Activated CD8-positive, alpha-beta memory T cell treated with anti-CD3 and anti-CD28 coated beads for 36 hours (primary cell): ENCODE data around the gene HELZ2. TPM values are rescaled to one million over a fixed set of nuclear protein-coding genes. Genes with fewer than 3 reads are reported as not detected.

Experiments used
- CTCF ChIA-PET: fragments of 350-600 bp; sonication (Branson Sonifier 250); formaldehyde crosslinking; loops from one replicate; lab custom pipeline; 2021; ENCODE audit warnings: antibody characterized with exemption; lab: Charles Lee
- POLR2A ChIA-PET: fragments of 350-600 bp; sonication (Branson Sonifier 250); formaldehyde crosslinking; loops from one replicate; lab custom pipeline; 2021; ENCODE audit warnings: antibody characterized with exemption; lab: Charles Lee
- total RNA-seq, 2 experiments: library from RNA; stranded (reverse); gene quantifications; one replicate each; pipeline ENCODE4 v1.2.3, GENCODE V29; 2021

Gene HELZ2
- total RNA-seq, 2 experiments from 2014 or later, result 4.8 TPM

DNA sequence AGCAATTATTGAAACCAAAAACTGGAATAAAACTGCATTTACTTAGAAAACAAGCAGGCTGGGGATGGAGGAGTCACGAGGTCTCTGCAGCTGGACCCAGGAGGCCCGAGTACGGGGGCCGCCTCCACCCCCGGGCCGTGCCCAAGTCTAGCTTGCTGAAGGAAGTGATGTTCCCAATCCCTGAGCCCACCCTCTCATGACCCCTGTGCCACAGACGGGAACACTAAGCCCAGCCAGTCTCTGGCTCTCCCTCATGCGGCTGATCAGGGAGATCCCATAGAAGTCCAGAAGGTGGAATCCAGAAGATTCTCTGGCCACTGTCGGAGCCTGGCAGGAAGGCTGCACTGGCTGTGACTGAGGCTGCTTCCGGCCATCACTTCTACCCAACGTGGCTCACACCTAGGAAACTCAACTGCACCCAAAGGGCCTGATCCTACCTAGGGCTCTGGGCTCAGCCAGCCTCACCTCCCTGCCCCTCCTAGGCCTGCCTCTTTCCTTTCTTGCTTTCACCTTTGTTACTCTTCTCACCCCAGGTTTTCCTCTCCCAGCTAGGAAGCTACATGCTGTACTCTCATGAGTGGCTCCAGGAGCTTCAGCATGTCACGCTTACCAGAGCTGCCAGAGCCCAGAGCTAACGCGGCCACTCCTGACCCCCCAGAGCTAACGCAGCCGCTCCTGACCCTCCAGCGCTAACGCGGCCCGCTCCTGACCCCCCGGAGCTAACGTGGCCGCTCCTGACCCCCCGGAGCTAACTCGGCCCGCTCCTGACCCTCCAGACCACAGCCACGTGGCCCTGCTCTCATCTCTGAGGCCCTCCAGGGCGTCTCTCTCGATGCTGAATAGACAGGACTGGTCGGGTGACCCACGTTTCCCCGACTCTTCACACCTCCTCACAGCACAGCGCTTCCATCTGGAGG lies 24.7 kb upstream of the HELZ2 start:
- ChIA-PET CTCF (interaction anchor here (1.3 kb wide), 1 partner anchor 37 kb away, joined by 4 read pairs; no protein-coding TSS in a partner anchor), POLR2A (no interaction called here)

DNA sequence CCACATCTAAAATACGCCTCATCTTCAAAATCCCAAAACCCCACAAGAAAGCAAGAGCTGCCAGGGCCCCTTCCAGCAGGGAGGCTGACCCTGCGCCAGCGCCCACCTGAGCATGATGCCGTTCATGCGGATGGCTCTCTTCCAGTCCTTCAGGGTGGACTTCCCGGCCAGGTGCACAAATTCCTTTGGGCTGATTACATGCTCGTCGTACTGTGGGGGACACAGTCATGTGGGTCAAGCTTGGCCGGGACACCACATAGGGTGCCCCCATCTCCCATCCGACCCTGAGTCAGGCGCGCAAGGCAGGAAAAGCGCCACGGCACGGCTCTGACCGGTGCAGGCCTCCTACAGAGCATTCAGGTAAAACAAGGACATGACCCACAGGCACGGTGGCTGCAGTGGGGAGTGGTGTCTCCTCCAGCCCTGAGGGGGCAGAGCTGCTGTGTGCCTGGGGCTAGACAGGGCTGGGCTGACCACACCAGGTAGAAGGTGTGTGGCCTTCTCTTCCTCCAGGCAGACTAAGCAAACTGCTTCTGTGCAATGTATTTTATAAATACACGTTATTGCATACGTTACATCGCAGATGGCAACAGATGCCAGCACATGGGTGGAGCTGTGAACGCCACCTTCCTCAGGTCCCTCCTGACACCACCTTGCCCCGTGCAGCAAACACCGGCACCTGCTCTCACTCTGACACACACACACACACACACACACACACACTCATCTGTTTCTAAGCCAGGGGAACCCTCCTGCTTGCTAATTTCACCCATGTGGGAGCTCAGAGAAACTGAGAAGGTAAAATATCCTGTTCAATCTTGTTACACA lies 23.8 kb upstream of the HELZ2 start:
- POLR2A ChIA-PET, result interaction anchor here (0.5 kb wide), 1 partner anchor 36 kb away, joined by 4 read pairs; no protein-coding TSS in a partner anchor

DNA sequence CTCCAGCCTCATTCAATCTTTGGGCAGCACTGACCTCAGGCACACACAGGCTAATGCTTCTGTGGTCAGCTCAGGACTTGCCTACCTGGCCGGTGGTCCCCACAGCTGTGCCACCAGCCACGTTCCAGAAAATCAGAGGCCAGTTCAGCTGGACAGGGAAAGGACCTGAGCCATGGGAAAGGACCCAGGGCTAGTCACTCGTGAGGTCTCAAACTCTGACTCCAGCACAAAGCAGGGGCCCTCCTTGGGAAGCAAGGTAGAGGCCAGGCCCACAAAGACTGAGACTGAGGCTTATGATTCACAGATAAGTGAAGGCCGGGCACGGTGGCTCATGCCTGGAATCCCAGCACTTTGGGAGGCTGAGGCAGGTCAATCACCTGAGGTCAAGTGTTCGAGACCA lies 22.4 kb upstream of the HELZ2 start:
- ChIA-PET CTCF (no interaction called here), POLR2A (no interaction called here)

More for the DNA sequence above, 23.8 kb upstream of the HELZ2 start:
- CTCF ChIA-PET, result no interaction called here

DNA sequence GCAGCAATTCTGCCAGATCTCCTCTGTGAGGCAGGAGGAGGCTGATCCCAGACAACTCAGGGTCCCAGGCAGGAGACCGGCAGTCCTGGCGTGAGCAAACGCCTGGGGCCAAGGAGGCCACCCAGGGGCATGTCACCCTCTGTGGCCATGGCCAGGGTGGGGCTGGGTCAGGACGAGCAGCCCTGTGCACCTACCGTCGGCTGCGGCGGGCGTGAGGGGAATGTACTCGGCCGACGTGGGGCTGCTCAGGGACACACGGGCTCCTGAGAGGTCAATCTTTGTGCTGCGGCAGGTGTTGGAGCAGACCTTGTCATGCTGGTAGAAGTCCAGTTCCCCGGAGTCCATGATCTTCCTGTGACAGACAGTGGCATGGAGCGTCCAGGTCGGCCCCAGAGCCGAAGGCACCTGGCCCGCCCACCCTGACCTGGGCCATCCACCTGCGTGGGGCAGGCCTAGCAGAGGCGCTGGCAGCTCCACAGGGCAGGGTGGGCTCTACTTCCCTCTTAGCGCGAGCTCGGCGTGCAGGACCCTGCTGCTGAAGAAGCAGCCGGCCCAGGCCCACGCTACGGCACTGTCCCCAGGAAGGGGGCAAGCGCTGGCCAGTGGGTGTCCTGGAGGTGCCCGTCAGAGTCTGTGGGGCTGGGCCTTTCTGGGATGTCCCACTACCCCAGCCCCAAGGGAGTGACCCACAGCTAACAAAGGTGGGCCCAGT lies 21.5 kb upstream of the HELZ2 start:
- ChIA-PET CTCF (no interaction called here), POLR2A (no interaction called here)

GRCh38 chr20:63594043-63594561 lies 20.1 kb upstream of the HELZ2 start:
- POLR2A ChIA-PET, result no interaction called here
- CTCF ChIA-PET, result no interaction called here

GRCh38 chr20:63592661-63593060 lies 18.6 kb upstream of the HELZ2 start:
- ChIA-PET CTCF (no interaction called here), POLR2A (no interaction called here)

DNA sequence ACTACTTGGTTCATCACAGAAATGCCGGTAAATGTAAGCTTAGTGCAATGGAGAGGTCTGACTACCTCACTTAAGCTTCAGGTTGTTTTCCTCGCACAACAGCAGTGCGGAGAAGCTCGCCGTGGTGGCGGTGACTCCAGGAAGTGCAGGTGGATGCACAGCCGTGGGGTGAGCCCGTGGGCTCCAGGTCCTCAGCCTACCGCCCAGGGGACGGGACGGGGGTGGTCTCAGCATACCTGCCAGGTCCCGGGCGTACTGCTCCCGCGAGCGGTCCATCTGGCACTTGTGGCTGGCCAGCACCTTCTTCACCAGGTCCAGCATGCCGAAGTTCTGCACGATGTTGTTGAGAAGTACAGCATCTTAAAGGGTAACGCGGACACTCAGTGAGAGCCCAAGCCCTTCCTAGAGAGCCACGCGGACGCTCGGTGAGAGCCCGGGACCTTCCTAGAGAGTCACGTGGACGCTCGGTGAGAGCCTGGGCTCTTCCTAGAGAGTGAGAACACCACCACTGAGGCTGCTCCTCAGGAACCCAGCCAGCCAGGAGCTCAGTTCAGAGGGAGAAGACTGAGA lies 17.8 kb upstream of the HELZ2 start:
- ChIA-PET POLR2A (no interaction called here), CTCF (no interaction called here)

DNA sequence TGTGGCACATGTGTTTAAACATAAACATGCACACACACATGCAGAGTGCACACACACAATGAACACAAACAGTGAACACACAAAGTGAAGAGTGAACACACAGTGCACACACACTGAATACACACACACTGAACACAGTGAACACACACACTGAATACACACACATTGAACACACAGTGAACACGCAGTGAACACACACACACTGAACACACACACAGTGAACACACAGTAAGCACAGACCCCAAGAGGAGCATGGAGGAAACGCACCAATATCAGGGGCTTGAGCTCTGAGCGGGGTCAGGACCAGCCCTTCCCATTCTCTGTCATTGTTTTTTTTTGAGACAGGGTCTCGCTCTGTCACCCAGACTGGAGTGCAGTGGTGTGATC lies 17.1 kb upstream of the HELZ2 start:
- POLR2A ChIA-PET, result no interaction called here
- CTCF ChIA-PET, result no interaction called here

DNA sequence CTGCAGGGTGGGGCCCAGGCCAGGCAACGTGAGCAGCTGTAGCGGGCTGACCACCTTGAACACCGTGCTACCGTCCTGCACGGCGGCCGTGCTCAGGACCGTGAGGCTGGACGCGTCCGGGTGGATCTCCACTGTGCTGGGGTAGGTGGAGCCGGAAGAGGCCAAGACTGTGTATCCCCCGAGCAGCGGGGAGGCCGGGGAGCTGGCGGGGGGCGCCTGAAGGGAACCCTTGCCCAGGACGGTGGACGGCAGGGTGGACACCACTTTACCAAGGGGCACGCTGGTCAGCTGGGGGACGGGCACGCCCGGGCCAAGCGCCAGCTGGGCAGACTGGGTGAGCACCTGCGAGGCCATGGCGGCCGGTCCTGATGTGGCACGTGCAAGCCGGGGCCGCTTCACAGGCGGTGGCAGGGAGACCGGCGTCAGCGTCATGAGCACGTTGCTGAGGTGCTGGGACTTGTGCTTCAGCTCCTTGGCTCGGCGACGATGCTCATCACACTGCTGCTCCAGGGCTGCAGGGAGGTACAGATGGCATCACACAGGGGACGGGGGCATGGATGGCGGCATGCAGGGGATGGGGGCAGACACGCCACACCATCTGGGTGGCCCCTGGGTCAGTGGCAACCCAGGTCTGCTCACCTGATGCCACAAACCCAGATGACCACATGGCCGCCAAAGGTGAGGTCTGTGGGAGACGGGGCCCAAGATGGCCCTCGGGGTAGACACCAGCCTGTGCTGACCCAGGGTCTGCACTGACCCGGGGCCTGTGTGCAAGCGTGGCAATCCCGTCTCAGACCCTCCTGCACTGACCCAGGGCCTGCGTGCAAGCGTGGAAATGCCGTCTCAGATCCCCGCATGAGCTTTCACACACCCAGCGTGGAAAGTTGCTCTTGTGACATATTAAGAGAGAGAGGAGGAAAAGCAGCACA lies 16.4 kb upstream of the HELZ2 start:
- ChIA-PET POLR2A (no interaction called here), CTCF (no interaction called here)

DNA sequence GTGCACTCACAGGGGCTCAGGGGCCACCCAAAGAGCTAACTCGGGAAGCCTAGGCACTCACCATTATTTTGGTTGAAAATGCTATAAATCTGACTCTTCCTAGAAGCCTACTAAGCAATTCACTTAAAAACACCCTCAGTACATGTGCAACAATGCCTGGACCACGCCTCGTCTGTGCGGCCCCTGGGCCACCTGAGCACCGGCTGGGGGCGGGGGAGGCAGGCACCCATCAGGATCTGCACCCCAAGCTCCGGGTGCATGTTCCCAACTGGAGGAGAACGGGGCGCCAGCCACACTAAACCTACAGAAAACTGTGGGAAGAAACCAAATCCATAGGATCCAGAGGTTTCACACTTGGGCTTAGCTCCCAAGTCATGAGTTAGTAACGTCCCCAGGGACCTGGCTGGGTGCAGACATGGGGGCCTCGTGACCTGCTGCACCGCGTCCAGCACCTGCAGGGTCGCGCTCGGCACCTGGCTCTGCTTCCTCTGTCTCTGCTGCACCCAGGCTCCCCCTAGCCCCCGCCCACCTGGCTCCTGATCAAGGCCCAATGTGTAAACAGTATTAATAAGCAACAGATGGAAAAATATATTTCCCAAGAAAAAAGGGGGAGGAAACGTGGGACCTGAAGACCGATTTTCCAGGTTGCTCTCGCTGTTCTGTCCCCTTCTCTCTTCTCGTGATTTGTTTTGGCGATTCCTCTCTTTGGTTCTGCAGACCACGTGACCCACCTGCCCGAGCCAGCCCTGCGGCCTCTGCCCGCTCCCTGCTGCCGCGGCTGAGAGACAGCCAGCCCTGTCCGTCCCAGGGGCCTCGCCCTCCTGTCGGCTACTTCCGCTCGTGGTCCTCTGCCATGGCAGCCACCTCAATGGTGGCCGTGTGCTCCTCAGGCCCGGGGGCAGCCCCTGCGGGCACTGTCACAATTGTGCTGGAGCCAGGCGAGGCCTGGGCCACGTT lies 15.5 kb upstream of the HELZ2 start:
- ChIA-PET POLR2A (no interaction called here), CTCF (no interaction called here)

DNA sequence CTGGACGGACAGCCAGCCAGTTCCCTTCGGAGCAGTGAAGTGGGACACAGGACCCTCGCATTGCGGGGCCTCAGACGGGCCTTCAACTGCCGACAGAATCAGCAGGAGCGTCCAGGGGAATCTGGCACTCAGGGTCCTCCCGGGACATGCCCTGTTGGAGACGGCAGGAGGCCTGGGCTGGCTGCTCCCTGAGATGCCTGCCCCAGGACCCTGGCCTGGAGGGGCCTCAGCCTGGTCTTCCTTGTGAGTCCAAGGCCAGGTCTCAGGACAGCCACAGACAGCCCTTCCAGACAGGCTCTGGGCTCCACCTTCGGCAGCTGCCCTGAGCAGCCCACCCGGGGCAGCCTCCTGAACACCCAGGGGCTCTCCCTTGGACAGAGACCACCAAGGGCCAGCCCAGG lies 14.6 kb upstream of the HELZ2 start:
- ChIA-PET CTCF (no interaction called here), POLR2A (no interaction called here)

DNA sequence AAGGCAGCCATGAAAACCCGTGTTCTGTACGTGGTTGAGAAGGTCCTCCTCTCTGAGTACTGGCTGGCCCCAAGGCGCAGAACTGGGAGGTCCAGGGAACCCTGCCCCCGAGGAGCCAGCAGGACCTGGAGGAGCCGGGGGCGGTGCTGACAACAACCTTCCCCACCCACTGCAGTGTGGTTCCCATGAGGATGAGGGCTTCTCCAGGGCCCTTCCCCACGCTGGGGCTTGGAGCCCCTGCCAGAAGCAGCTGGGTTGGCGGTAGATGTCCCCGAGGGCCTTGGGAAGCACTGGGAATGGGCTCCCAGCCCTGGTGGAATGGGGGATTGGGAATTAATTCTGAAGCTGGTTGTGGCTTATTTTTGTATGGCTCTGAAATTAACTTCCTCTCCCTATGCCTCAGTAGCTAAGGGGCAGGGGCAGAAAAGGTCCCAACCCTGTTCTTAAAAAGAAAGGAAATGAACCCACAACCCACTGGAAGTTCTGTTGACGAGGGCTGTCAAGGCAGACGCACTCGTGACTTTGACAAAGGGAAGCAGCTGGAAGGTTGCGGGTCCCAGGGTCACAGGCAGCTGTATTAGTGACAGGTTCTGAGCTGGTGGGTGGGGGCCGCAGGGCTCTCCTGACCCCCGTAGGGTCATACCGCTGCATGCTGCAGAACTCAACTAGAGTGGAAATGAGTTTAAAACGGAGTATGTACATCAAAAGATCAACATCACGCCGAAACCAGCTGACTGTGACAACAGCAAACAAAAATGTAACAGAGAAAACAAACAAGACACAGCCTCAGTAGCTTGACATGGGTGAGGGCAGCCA lies 13.9 kb upstream of the HELZ2 start:
- ChIA-PET CTCF (no interaction called here), POLR2A (no interaction called here)

- ChIA-PET CTCF (no interaction called here), POLR2A (no interaction called here)
Measured at GRCh38 chr20:63587256-63587655, 13.2 kb upstream of the HELZ2 start.

DNA sequence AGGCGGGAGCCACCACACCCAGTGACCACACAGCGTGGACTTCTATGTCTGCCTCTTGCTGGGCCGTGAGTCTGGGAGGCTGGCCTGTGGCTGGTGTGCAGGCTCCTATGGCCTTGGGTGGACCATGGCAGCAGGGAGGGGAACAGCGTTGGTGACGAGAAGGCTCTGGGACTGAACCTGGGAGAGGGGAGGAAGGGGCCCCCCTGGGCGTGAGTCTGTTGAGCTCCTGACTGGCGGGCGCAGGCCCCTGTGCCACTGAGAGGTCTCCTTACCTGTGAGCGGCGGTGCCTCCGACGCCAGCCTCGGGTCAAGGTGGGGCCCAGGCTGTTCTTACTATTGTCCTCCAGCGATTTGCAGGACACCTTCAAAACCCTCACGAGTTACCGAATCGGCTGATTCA lies 12.8 kb upstream of the HELZ2 start:
- CTCF ChIA-PET, result no interaction called here
- POLR2A ChIA-PET, result no interaction called here

DNA sequence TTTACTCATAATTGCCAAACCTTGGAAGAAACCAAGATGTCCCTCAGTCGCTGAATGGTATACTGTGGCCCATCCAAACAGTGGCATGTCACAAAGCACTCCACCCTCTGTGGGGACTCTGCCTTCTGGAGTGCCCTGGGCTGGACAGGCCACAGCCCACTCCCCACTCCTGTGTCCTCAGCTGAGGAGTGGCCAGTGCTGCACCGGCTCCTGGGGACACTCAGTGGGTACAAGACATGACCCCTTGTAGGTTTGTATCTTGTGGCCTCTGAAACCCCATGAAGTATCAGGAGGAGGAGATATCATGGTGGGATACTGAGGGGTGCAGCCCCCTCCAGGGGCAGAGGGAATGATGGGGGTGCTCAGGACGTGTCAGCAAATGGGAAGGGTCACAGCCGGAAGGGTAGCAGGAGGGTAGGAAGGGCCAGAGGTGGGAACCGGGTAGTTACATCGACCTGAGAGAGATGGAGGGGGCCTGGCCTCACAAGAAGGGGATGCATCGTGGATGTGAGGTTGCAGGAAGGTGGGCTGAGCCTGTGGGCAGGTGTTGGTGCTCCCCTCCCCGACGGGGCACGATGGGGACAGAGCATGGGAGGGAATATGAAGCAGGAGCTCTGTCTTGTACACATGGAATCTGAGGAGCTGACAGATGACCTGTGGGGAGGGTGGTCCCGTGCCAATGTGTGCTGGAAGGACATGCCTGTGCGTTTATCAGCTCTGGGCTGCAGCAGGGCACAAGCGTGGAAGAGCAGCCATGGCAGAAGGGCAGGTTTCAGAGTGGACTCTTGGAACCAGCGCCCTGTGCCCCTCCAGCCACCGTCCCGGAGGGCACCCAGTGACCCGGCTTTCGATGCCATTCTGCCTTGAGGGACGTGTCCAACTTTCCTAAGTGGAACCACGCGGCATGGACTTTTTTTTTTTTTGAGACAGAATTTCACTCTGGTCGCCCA lies 11.9 kb upstream of the HELZ2 start:
- ChIA-PET POLR2A (no interaction called here), CTCF (no interaction called here)
